ENCODE measurements around the gene KLC4.
A peak's percentile ranks its signal among the peaks of the same experiment; 100 is the strongest.
"Not testable (repeated sequence)": the region's sequence is repeated elsewhere in the genome, so short reads cannot be mapped to it uniquely, and the experiment has no call there.

The KLC4 gene

GRCh38 chr6:43115365-43115764 is 55.9 kb downstream of the KLC4 start:
- Histone ChIP-seq H3K79me1 (ENCODE audit: low read length) (peaks cover 42% of the 10 kb centered on the region), H3K27ac (ENCODE audit: low read depth, low read length) (peak overlapping the region; percentile 84), H2AFZ (ENCODE audit: insufficient read depth, low read length, poor library complexity) (no peak overlapping the region), H2BK12ac (ENCODE audit: low read length) (peak overlapping the region; percentile 78), H4K91ac (ENCODE audit: low read depth, low read length) (peak overlapping the region; percentile 98), H2AK5ac (ENCODE audit: low read length) (no peak overlapping the region), H3K4me2 (ENCODE audit: low read length) (no peak overlapping the region), H3K23ac (ENCODE audit: low read length) (no peak overlapping the region), H3K27me3 (ENCODE audit: insufficient read depth, low read length) (no peaks in the 10 kb centered on the region), H3K9me3 (ENCODE audit: insufficient read depth, low read depth, low read length) (no peaks in the 10 kb centered on the region), H2BK5ac (ENCODE audit: low read depth, low read length, poor library complexity) (peak overlapping the region; percentile 95), H4K12ac (ENCODE audit: low read depth, low read length) (no peak overlapping the region), H4K8ac (ENCODE audit: low read depth, low read length) (peak overlapping the region; percentile 63), H3K18ac (ENCODE audit: low read length) (peak overlapping the region; percentile 58), H3K9ac (ENCODE audit: low read length) (no peak overlapping the region), H3K4me1 (ENCODE audit: control insufficient read depth in 1 of 2, insufficient read depth in 2 of 2, low read length in 2 of 2) (peaks cover 37 to 48% of the 10 kb centered on the region in 2 experiments), H3K14ac (ENCODE audit: low read length) (no peak overlapping the region), H3K79me2 (ENCODE audit: control insufficient read depth, insufficient read depth, low read length, poor library complexity) (peaks cover 26% of the 10 kb centered on the region), H3K4ac (ENCODE audit: low read depth, low read length) (peak overlapping the region; percentile 96), H3K4me3 (ENCODE audit: low read depth, low read length) (no peak overlapping the region), H3K36me3 (ENCODE audit: control insufficient read depth in 1 of 2, insufficient read depth in 2 of 2, low read length in 2 of 2) (peaks cover 0 to 3% of the 10 kb centered on the region in 2 experiments), H2BK120ac (ENCODE audit: insufficient read depth, low read length, poor library complexity) (peak overlapping the region; percentile 96)
- no CpG with 5 or more reads among the region's 6 CpGs for WGBS (ENCODE audit: extremely low coverage, insufficient coverage, insufficient read length)
- peak; percentile 35 to 54 for DNase-seq

GRCh38 chr6:43117466-43117865 is 58.0 kb downstream of the KLC4 start:
- not testable (repeated sequence) for H4K12ac ChIP-seq (ENCODE audit: low read depth, low read length); H3K27ac ChIP-seq (ENCODE audit: low read depth, low read length); H2AK5ac ChIP-seq (ENCODE audit: low read length); H3K27me3 ChIP-seq (ENCODE audit: insufficient read depth, low read length); H3K18ac ChIP-seq (ENCODE audit: low read length); H2AFZ ChIP-seq (ENCODE audit: insufficient read depth, low read length, poor library complexity); H3K36me3 ChIP-seq (ENCODE audit: control insufficient read depth in 1 of 2, insufficient read depth in 2 of 2, low read length in 2 of 2); H3K4me2 ChIP-seq (ENCODE audit: low read length); H3K9ac ChIP-seq (ENCODE audit: low read length); H3K14ac ChIP-seq (ENCODE audit: low read length); H3K4me3 ChIP-seq (ENCODE audit: low read depth, low read length); H3K23ac ChIP-seq (ENCODE audit: low read length); DNase-seq; H3K9me3 ChIP-seq (ENCODE audit: insufficient read depth, low read depth, low read length)
- Histone ChIP-seq H2BK12ac (ENCODE audit: low read length) (peak overlapping the region; percentile 74), H3K4me1 (ENCODE audit: control insufficient read depth in 1 of 2, insufficient read depth in 2 of 2, low read length in 2 of 2) (peaks cover 49 to 56% of the 10 kb centered on the region in 2 experiments), H3K79me1 (ENCODE audit: low read length) (peaks cover 59% of the 10 kb centered on the region), H3K4ac (ENCODE audit: low read depth, low read length) (peak overlapping the region; percentile 83), H2BK5ac (ENCODE audit: low read depth, low read length, poor library complexity) (peak overlapping the region; percentile 21), H4K8ac (ENCODE audit: low read depth, low read length) (peak overlapping the region; percentile 39), H4K91ac (ENCODE audit: low read depth, low read length) (peak overlapping the region; percentile 17), H2BK120ac (ENCODE audit: insufficient read depth, low read length, poor library complexity) (peak overlapping the region; percentile 5), H3K79me2 (ENCODE audit: control insufficient read depth, insufficient read depth, low read length, poor library complexity) (peaks cover 33% of the 10 kb centered on the region)
- WGBS (ENCODE audit: extremely low coverage, insufficient coverage, insufficient read length), result no CpG with 5 or more reads among the region's 8 CpGs

GRCh38 chr6:43119482-43119881 is 60.1 kb downstream of the KLC4 start:
- H2BK120ac ChIP-seq (ENCODE audit: insufficient read depth, low read length, poor library complexity), result peak overlapping the region; percentile 29
- WGBS (ENCODE audit: extremely low coverage, insufficient coverage, insufficient read length), result no CpG with 5 or more reads among the region's 4 CpGs
- no peaks in the 10 kb centered on the region for H3K9me3 ChIP-seq (ENCODE audit: insufficient read depth, low read depth, low read length)
- H4K91ac ChIP-seq (ENCODE audit: low read depth, low read length), result peak overlapping the region; percentile 64
- H3K79me1 ChIP-seq (ENCODE audit: low read length), result peaks cover 65% of the 10 kb centered on the region
- peak overlapping the region; percentile 58 for H2BK12ac ChIP-seq (ENCODE audit: low read length)
- no peak overlapping the region for H3K4me3 ChIP-seq (ENCODE audit: low read depth, low read length)
- peaks cover 0 to 3% of the 10 kb centered on the region in 2 experiments for H3K36me3 ChIP-seq (ENCODE audit: control insufficient read depth in 1 of 2, insufficient read depth in 2 of 2, low read length in 2 of 2)
- no peak for DNase-seq
- H3K23ac ChIP-seq (ENCODE audit: low read length), result no peak overlapping the region
- H2AK5ac ChIP-seq (ENCODE audit: low read length), result peak overlapping the region; percentile 13
- H3K9ac ChIP-seq (ENCODE audit: low read length), result no peak overlapping the region
- H3K4ac ChIP-seq (ENCODE audit: low read depth, low read length), result peak overlapping the region; percentile 76
- H3K14ac ChIP-seq (ENCODE audit: low read length), result peak overlapping the region; percentile 41
- peaks cover 56 to 63% of the 10 kb centered on the region in 2 experiments for H3K4me1 ChIP-seq (ENCODE audit: control insufficient read depth in 1 of 2, insufficient read depth in 2 of 2, low read length in 2 of 2)
- H3K18ac ChIP-seq (ENCODE audit: low read length), result peak overlapping the region; percentile 70
- H4K8ac ChIP-seq (ENCODE audit: low read depth, low read length), result peak overlapping the region; percentile 54
- H3K27me3 ChIP-seq (ENCODE audit: insufficient read depth, low read length), result no peaks in the 10 kb centered on the region
- no peak overlapping the region for H2AFZ ChIP-seq (ENCODE audit: insufficient read depth, low read length, poor library complexity)
- no peak overlapping the region for H4K12ac ChIP-seq (ENCODE audit: low read depth, low read length)
- H2BK5ac ChIP-seq (ENCODE audit: low read depth, low read length, poor library complexity), result peak overlapping the region; percentile 34
- H3K79me2 ChIP-seq (ENCODE audit: control insufficient read depth, insufficient read depth, low read length, poor library complexity), result peaks cover 42% of the 10 kb centered on the region
- peak overlapping the region; percentile 58 for H3K27ac ChIP-seq (ENCODE audit: low read depth, low read length)
- no peak overlapping the region for H3K4me2 ChIP-seq (ENCODE audit: low read length)

- no peak overlapping the region for H3K9ac ChIP-seq (ENCODE audit: low read length)
- peak overlapping the region; percentile 5 for H2BK5ac ChIP-seq (ENCODE audit: low read depth, low read length, poor library complexity)
- peak overlapping the region; percentile 27 for H2BK120ac ChIP-seq (ENCODE audit: insufficient read depth, low read length, poor library complexity)
- peak overlapping the region; percentile 28 for H2AK5ac ChIP-seq (ENCODE audit: low read length)
- H3K79me1 ChIP-seq (ENCODE audit: low read length), result peaks cover 66% of the 10 kb centered on the region
- no peak overlapping the region for H3K23ac ChIP-seq (ENCODE audit: low read length)
- WGBS (ENCODE audit: extremely low coverage, insufficient coverage, insufficient read length), result no CpG with 5 or more reads among the region's 9 CpGs
- H3K14ac ChIP-seq (ENCODE audit: low read length), result peak overlapping the region; percentile 32
- H3K4ac ChIP-seq (ENCODE audit: low read depth, low read length), result peak overlapping the region; percentile 35
- H3K18ac ChIP-seq (ENCODE audit: low read length), result peak overlapping the region; percentile 24
- peaks cover 45% of the 10 kb centered on the region for H3K79me2 ChIP-seq (ENCODE audit: control insufficient read depth, insufficient read depth, low read length, poor library complexity)
- H3K4me1 ChIP-seq (ENCODE audit: control insufficient read depth in 1 of 2, insufficient read depth in 2 of 2, low read length in 2 of 2), result peaks cover 60 to 67% of the 10 kb centered on the region in 2 experiments
- H2BK12ac ChIP-seq (ENCODE audit: low read length), result peak overlapping the region; percentile 4
- H3K27ac ChIP-seq (ENCODE audit: low read depth, low read length), result peak overlapping the region; percentile 99
- no peak overlapping the region for H3K4me3 ChIP-seq (ENCODE audit: low read depth, low read length)
- H3K4me2 ChIP-seq (ENCODE audit: low read length), result no peak overlapping the region
- peak overlapping the region; percentile 5 for H4K91ac ChIP-seq (ENCODE audit: low read depth, low read length)
- H3K9me3 ChIP-seq (ENCODE audit: insufficient read depth, low read depth, low read length), result no peaks in the 10 kb centered on the region
- H2AFZ ChIP-seq (ENCODE audit: insufficient read depth, low read length, poor library complexity), result no peak overlapping the region
- no peaks in the 10 kb centered on the region for H3K27me3 ChIP-seq (ENCODE audit: insufficient read depth, low read length)
- no peak overlapping the region for H4K12ac ChIP-seq (ENCODE audit: low read depth, low read length)
- H4K8ac ChIP-seq (ENCODE audit: low read depth, low read length), result peak overlapping the region; percentile 18
- H3K36me3 ChIP-seq (ENCODE audit: control insufficient read depth in 1 of 2, insufficient read depth in 2 of 2, low read length in 2 of 2), result peaks cover 0 to 3% of the 10 kb centered on the region in 2 experiments
- DNase-seq, result no peak
Measured at GRCh38 chr6:43120101-43120763, 60.8 kb downstream of the KLC4 start.
